HG02798 (cell line): Measurements from ENCODE around the gene C9.
"Not testable (repeated sequence)": the region's sequence is repeated elsewhere in the genome, so short reads cannot be mapped to it uniquely, and the experiment has no call there.

ENCODE experiments used
- ATAC-seq: cut with Tn5 transposase; IDR thresholded peaks from one replicate; pipeline ENCODE4 v1.9.1; 2021; ENCODE audit warnings: mild to moderate bottlenecking; ENCODE audit not compliant: unreplicated experiment, poor library complexity

C9 gene

GRCh38 chr5:39334296-39334695 is 30.0 kb downstream of the C9 start:
- ATAC-seq = not testable (repeated sequence)

GRCh38 chr5:39333104-39333503 is 31.2 kb downstream of the C9 start:
- no peak for ATAC-seq

- no peak for ATAC-seq
Measured at GRCh38 chr5:39331861-39332381, 32.4 kb downstream of the C9 start.

- ATAC-seq = no peak
Measured at GRCh38 chr5:39328731-39329130, 35.6 kb downstream of the C9 start.

GRCh38 chr5:39323542-39323941 is 40.8 kb downstream of the C9 start:
- no peak for ATAC-seq

- ATAC-seq = no peak
Measured at GRCh38 chr5:39319395-39319794, 44.9 kb downstream of the C9 start.

GRCh38 chr5:39316464-39316863 is 47.8 kb downstream of the C9 start:
- not testable (repeated sequence) for ATAC-seq

GRCh38 chr5:39315995-39316394 is 48.3 kb downstream of the C9 start:
- ATAC-seq = no peak

- ATAC-seq = no peak
Measured at GRCh38 chr5:39314591-39314990, 49.7 kb downstream of the C9 start.

- ATAC-seq = no peak
Measured at GRCh38 chr5:39309534-39309933, 54.8 kb downstream of the C9 start.

GRCh38 chr5:39302472-39302871 is 61.8 kb downstream of the C9 start:
- no peak for ATAC-seq

- no peak for ATAC-seq
Measured at GRCh38 chr5:39301406-39301805, 62.9 kb downstream of the C9 start.

GRCh38 chr5:39299962-39300361 is 64.3 kb downstream of the C9 start:
- ATAC-seq = no peak

- no peak for ATAC-seq
Measured at GRCh38 chr5:39294736-39295135, 69.6 kb downstream of the C9 start.

GRCh38 chr5:39284552-39284951 is 79.7 kb downstream of the C9 start:
- ATAC-seq = no peak

- ATAC-seq = peak; percentile 85
Measured at GRCh38 chr5:39283231-39283818, 81.0 kb downstream of the C9 start.

GRCh38 chr5:39282561-39282960 is 81.7 kb downstream of the C9 start:
- no peak for ATAC-seq

- not testable (repeated sequence) for ATAC-seq
Measured at GRCh38 chr5:39275865-39276264, 88.4 kb downstream of the C9 start.

- peak; percentile 89 for ATAC-seq
Measured at GRCh38 chr5:39274398-39275085, 89.8 kb downstream of the C9 start.

- no peak for ATAC-seq
Measured at GRCh38 chr5:39273314-39273954, 90.9 kb downstream of the C9 start.

GRCh38 chr5:39272869-39273231 is 91.4 kb downstream of the C9 start:
- ATAC-seq = not testable (repeated sequence)
